ENCODE measurements around the gene KIAA0513. TPM values are rescaled to one million over a fixed set of nuclear protein-coding genes. Genes with fewer than 3 reads are reported as not detected.
A peak's percentile ranks its signal among the peaks of the same experiment; 100 is the strongest.
"Not testable (repeated sequence)": the region's sequence is repeated elsewhere in the genome, so short reads cannot be mapped to it uniquely, and the experiment has no call there.

The KIAA0513 gene
- polyA plus RNA-seq, 5 donors, result 4.6 to 9.3 (median 5.6) TPM

GRCh38 chr16:85046931-85047866 is 19.6 kb downstream of the KIAA0513 start:
- DNase-seq, result no peak

- no peak for DNase-seq
These were observed 20.4 kb downstream of the KIAA0513 start for GRCh38 chr16:85047867-85048455.

- no peak for DNase-seq
These were observed 21.4 kb downstream of the KIAA0513 start for GRCh38 chr16:85048921-85049562.

- DNase-seq, result peak; percentile 84 to 86
These were observed 22.2 kb downstream of the KIAA0513 start for GRCh38 chr16:85049706-85050305.

GRCh38 chr16:85051067-85051581 is 23.5 kb downstream of the KIAA0513 start:
- no peak for DNase-seq

- no peak for DNase-seq
These were observed 24.1 kb downstream of the KIAA0513 start for GRCh38 chr16:85051683-85052082.

GRCh38 chr16:85052536-85052935 is 24.9 kb downstream of the KIAA0513 start:
- no peak for DNase-seq

GRCh38 chr16:85054321-85054720 is 26.7 kb downstream of the KIAA0513 start:
- not testable (repeated sequence) for DNase-seq

- no peak for DNase-seq
These were observed 27.4 kb downstream of the KIAA0513 start for GRCh38 chr16:85054948-85055492.

- DNase-seq, result no peak
These were observed 28.1 kb downstream of the KIAA0513 start for GRCh38 chr16:85055493-85056210.

- DNase-seq, result no peak
These were observed 28.7 kb downstream of the KIAA0513 start for GRCh38 chr16:85056211-85056748.

- DNase-seq, result no peak
These were observed 29.8 kb downstream of the KIAA0513 start for GRCh38 chr16:85057212-85057889.

- no peak for DNase-seq
These were observed 30.4 kb downstream of the KIAA0513 start for GRCh38 chr16:85057948-85058347.

- DNase-seq, result no peak
These were observed 31.3 kb downstream of the KIAA0513 start for GRCh38 chr16:85058909-85059308.

GRCh38 chr16:85061566-85061965 is 34.0 kb downstream of the KIAA0513 start:
- DNase-seq, result no peak

- DNase-seq, result no peak
These were observed 34.7 kb downstream of the KIAA0513 start for GRCh38 chr16:85062323-85062722.

- no peak for DNase-seq
These were observed 35.2 kb downstream of the KIAA0513 start for GRCh38 chr16:85062845-85063244.

- no peak for DNase-seq
These were observed 36.6 kb downstream of the KIAA0513 start for GRCh38 chr16:85064186-85064585.

- DNase-seq, result no peak
These were observed 37.5 kb downstream of the KIAA0513 start for GRCh38 chr16:85065099-85065498.

- no peak for DNase-seq
These were observed 38.8 kb downstream of the KIAA0513 start for GRCh38 chr16:85066346-85066885.
